Measurements from ENCODE around the gene OLIG2. TPM values are rescaled to one million over a fixed set of nuclear protein-coding genes. Genes with fewer than 3 reads are reported as not detected.

The OLIG2 gene
- total RNA-seq, 1 donor from 2014 or later = 2.5 TPM

GRCh38 chr21:33021150-33021549 lies 4.6 kb upstream of the OLIG2 start:
- H3K4me1 ChIP-seq (ENCODE audit: insufficient read depth, low read length) = no peaks in the 10 kb centered on the region
- no peak for FAIRE-seq
- H4K20me1 ChIP-seq (ENCODE audit: insufficient read depth, low read length) = peaks cover 8% of the 10 kb centered on the region
- H3K4me2 ChIP-seq (ENCODE audit: low read length) = no peak overlapping the region
- no peak for DNase-seq (ENCODE audit: low read depth)
- H3K79me2 ChIP-seq (ENCODE audit: insufficient read depth, low read length) = no peaks in the 10 kb centered on the region
- no peaks in the 10 kb centered on the region for H3K36me3 ChIP-seq (ENCODE audit: insufficient read depth, low read length)
- H3K27me3 Mint-ChIP-seq (ENCODE audit: low read depth, unreplicated experiment) = peaks cover 65% of the 10 kb centered on the region
- H3K4me1 Mint-ChIP-seq (ENCODE audit: low read depth, unreplicated experiment) = peaks cover 3% of the 10 kb centered on the region
- no peak overlapping the region for H3K27ac Mint-ChIP-seq (ENCODE audit: unreplicated experiment)
- no peak overlapping the region for H3K9ac ChIP-seq (ENCODE audit: low read length)
- H3K27ac ChIP-seq (ENCODE audit: low read depth, low read length) = no peak overlapping the region
- H3K9me3 Mint-ChIP-seq (ENCODE audit: unreplicated experiment) = peaks cover 6% of the 10 kb centered on the region
- peaks cover 5% of the 10 kb centered on the region for H3K36me3 Mint-ChIP-seq (ENCODE audit: low read depth, unreplicated experiment)
- peaks cover 7% of the 10 kb centered on the region for H3K9me3 ChIP-seq (ENCODE audit: insufficient read depth, low read depth, low read length)
- no peak for TF ChIP-seq EZH2 (IDR thresholded peaks at IDR 0.05; ENCODE audit: insufficient read depth, low read length)
- TF ChIP-seq CTCF (IDR thresholded peaks at IDR 0.05; ENCODE audit: insufficient read depth, low read depth, low read length) = no peak
- H3K27me3 ChIP-seq (ENCODE audit: insufficient read depth, low read length) = peaks cover 88% of the 10 kb centered on the region
- H3K4me3 Mint-ChIP-seq (ENCODE audit: unreplicated experiment) = no peak overlapping the region
- no peak overlapping the region for H2AFZ ChIP-seq (ENCODE audit: low read depth, low read length)
- H3K4me3 ChIP-seq (ENCODE audit: insufficient read depth, low read depth, low read length) = no peak overlapping the region

- no peak overlapping the region for H3K27ac ChIP-seq (ENCODE audit: low read depth, low read length)
- H3K4me1 ChIP-seq (ENCODE audit: insufficient read depth, low read length) = no peaks in the 10 kb centered on the region
- peaks cover 88% of the 10 kb centered on the region for H3K27me3 ChIP-seq (ENCODE audit: insufficient read depth, low read length)
- DNase-seq (ENCODE audit: low read depth) (no peak), FAIRE-seq (no peak)
- no peak overlapping the region for H2AFZ ChIP-seq (ENCODE audit: low read depth, low read length)
- Mint-ChIP-seq H3K36me3 (ENCODE audit: low read depth, unreplicated experiment) (peaks cover 6% of the 10 kb centered on the region), H3K4me1 (ENCODE audit: low read depth, unreplicated experiment) (peaks cover 3% of the 10 kb centered on the region), H3K9me3 (ENCODE audit: unreplicated experiment) (peaks cover 6% of the 10 kb centered on the region), H3K4me3 (ENCODE audit: unreplicated experiment) (no peak overlapping the region), H3K27ac (ENCODE audit: unreplicated experiment) (no peak overlapping the region), H3K27me3 (ENCODE audit: low read depth, unreplicated experiment) (peaks cover 70% of the 10 kb centered on the region)
- TF ChIP-seq EZH2 (IDR thresholded peaks at IDR 0.05; ENCODE audit: insufficient read depth, low read length) (no peak), CTCF (IDR thresholded peaks at IDR 0.05; ENCODE audit: insufficient read depth, low read depth, low read length) (no peak)
- no peak overlapping the region for H3K4me2 ChIP-seq (ENCODE audit: low read length)
- no peaks in the 10 kb centered on the region for H3K36me3 ChIP-seq (ENCODE audit: insufficient read depth, low read length)
- peaks cover 7% of the 10 kb centered on the region for H3K9me3 ChIP-seq (ENCODE audit: insufficient read depth, low read depth, low read length)
- H4K20me1 ChIP-seq (ENCODE audit: insufficient read depth, low read length) = peaks cover 13% of the 10 kb centered on the region
- H3K79me2 ChIP-seq (ENCODE audit: insufficient read depth, low read length) = no peaks in the 10 kb centered on the region
- H3K9ac ChIP-seq (ENCODE audit: low read length) = no peak overlapping the region
- no peak overlapping the region for H3K4me3 ChIP-seq (ENCODE audit: insufficient read depth, low read depth, low read length)
These were observed 4.1 kb upstream of the OLIG2 start for GRCh38 chr21:33021667-33022066.

- Histone ChIP-seq H3K9me3 (ENCODE audit: insufficient read depth, low read depth, low read length) (peaks cover 10% of the 10 kb centered on the region), H3K4me3 (ENCODE audit: insufficient read depth, low read depth, low read length) (no peak overlapping the region), H3K4me1 (ENCODE audit: insufficient read depth, low read length) (no peaks in the 10 kb centered on the region), H3K36me3 (ENCODE audit: insufficient read depth, low read length) (no peaks in the 10 kb centered on the region), H3K27me3 (ENCODE audit: insufficient read depth, low read length) (peaks cover 88% of the 10 kb centered on the region), H4K20me1 (ENCODE audit: insufficient read depth, low read length) (peaks cover 13% of the 10 kb centered on the region), H3K9ac (ENCODE audit: low read length) (no peak overlapping the region), H3K27ac (ENCODE audit: low read depth, low read length) (no peak overlapping the region), H3K4me2 (ENCODE audit: low read length) (no peak overlapping the region), H3K79me2 (ENCODE audit: insufficient read depth, low read length) (no peaks in the 10 kb centered on the region), H2AFZ (ENCODE audit: low read depth, low read length) (no peak overlapping the region)
- Mint-ChIP-seq H3K36me3 (ENCODE audit: low read depth, unreplicated experiment) (peaks cover 6% of the 10 kb centered on the region), H3K4me1 (ENCODE audit: low read depth, unreplicated experiment) (peaks cover 3% of the 10 kb centered on the region), H3K4me3 (ENCODE audit: unreplicated experiment) (no peak overlapping the region), H3K27ac (ENCODE audit: unreplicated experiment) (peak overlapping the region; percentile 4), H3K27me3 (ENCODE audit: low read depth, unreplicated experiment) (peaks cover 65% of the 10 kb centered on the region), H3K9me3 (ENCODE audit: unreplicated experiment) (peaks cover 6% of the 10 kb centered on the region)
- TF ChIP-seq EZH2 (IDR thresholded peaks at IDR 0.05; ENCODE audit: insufficient read depth, low read length) = no peak
- no peak for TF ChIP-seq CTCF (IDR thresholded peaks at IDR 0.05; ENCODE audit: insufficient read depth, low read depth, low read length)
- no peak for DNase-seq (ENCODE audit: low read depth)
- FAIRE-seq = no peak
These were observed 3.3 kb upstream of the OLIG2 start for GRCh38 chr21:33022489-33022827.
